GM21723 (cell line): ENCODE measurements around the gene HLA-DQB1.
A peak's percentile ranks its signal among the peaks of the same experiment; 100 is the strongest.
"Not testable (repeated sequence)": the region's sequence is repeated elsewhere in the genome, so short reads cannot be mapped to it uniquely, and the experiment has no call there.

Experiments used
- ATAC-seq: cut with Tn5 transposase; IDR thresholded peaks from one replicate; pipeline ENCODE4 v1.9.1; 2021; ENCODE audit warnings: mild to moderate bottlenecking, moderate library complexity; ENCODE audit not compliant: unreplicated experiment

Gene HLA-DQB1

DNA sequence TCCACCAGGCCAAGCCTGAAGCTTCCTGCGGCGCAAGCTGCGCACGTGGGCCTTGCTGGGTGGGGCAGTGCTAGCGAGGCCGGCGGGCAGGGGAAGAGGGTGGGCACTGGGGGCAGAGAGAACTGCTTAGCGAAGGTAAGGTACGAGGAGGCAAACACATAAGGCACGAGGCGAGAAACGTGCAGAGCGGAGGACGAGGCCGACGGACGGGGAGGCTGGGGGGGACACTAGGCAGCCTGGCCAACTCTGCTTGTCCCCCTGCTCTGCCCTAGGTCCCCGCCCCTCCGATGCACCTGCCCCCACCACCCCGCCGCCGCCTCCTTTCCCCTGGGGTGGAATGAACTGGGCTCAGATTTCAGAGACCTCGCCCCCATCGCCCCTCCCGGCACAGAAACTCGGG lies 2.1 kb downstream of the HLA-DQB1 start:
- no peak for ATAC-seq

GRCh38 chr6:32662836-32663235 lies 3.6 kb downstream of the HLA-DQB1 start:
- ATAC-seq = no peak

DNA sequence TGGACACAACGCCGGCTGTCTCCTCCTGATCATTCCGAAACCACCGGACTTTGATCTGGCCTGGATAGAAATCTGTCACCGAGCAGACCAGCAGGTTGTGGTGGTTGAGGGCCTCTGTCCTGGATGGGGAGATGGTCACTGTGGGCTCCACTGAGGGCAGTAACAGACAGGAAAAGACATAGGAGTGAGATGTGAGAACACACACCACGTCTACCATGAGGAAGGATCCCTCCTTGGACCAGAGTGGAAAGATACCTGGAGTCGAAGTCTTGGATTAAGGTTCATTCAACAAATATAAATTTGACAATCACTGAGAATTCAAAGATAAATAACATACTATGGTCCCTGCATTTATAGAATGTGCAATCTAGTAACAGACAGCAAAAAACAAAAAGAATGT lies 4.4 kb downstream of the HLA-DQB1 start:
- no peak for ATAC-seq

- peak; percentile 68 for ATAC-seq
Measured at GRCh38 chr6:32659856-32660595, 6.4 kb downstream of the HLA-DQB1 start.

DNA sequence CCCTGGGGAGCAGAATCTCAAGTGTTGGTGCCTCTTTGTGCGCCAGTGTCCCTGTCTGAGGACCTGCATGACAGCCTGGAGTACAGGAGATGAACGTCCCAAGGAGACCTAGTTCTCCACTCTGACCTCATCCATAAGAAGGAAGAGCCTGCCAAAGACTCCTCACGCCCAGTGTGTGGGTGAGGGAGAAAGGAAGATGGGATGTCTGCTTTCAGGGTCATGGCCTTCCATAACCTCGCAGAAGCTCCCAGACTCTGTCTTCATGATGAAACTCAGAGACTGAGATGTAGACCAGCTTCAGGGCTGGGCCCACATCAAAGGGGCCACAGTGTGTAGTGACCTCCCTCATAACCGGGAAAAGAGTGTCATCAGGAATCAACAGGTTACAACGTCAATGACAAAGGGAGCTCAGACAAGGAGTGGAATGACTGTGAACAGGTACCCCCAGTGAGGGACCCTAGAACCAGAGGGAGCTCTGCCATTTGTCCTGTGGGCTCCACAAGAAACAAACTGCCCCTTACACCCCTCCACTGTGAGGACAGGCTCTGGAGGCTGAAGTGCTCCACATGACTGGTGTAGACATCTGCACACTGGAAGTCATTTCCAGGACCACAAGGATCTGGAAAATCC lies 8.1 kb downstream of the HLA-DQB1 start:
- no peak for ATAC-seq

- ATAC-seq = not testable (repeated sequence)
Measured at GRCh38 chr6:32657819-32658218, 8.6 kb downstream of the HLA-DQB1 start.

GRCh38 chr6:32657329-32657728 lies 9.1 kb downstream of the HLA-DQB1 start:
- not testable (repeated sequence) for ATAC-seq

DNA sequence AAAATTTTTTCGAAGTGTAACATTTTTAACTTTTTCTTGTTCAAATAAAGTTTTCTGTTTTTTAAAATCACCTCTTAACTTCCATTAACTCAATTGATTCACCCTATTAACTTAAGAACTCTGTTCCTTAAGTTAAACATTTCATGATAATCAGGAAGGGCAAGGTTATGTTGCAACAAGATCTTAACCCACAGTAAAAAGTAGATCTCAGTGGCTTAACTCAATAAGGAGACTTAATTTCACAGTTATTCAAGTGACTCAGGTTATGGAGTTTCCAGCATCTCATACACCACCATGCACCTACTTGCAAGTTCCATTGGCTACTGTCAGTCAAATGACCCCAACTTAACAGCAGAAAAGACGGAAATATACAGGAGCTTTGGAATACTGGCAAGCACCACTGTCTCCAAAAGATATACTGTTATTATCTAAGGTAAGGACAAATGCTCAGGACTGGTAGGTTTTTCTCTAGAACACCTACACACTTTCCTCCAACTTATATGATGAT lies 11.2 kb downstream of the HLA-DQB1 start:
- ATAC-seq = no peak

GRCh38 chr6:32645047-32645703 lies 21.3 kb downstream of the HLA-DQB1 start:
- no peak for ATAC-seq

DNA sequence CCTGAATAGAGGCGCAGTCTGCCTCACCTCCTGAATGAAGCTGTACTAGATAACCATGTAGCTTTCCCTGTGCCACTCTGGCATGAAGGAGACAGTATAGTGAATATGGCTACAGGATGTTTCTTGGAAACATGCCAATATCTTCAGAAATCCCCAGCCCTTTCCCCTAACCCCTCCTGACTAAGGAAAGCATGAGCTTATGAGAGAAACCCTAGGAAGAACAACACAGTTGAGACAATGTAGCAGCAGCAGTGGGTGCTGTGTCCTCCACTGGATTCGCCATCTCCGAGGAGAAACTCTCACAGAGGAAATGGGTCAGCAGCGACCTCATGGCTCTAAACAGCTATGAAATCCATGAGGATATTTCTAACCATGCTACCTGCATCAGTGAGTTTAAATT lies 22.6 kb downstream of the HLA-DQB1 start:
- ATAC-seq = no peak

GRCh38 chr6:32642720-32643106 lies 23.7 kb downstream of the HLA-DQB1 start:
- ATAC-seq = no peak

- ATAC-seq = not testable (repeated sequence)
Measured at GRCh38 chr6:32641785-32642719, 24.4 kb downstream of the HLA-DQB1 start.

- ATAC-seq = no peak
Measured at GRCh38 chr6:32641122-32641521, 25.3 kb downstream of the HLA-DQB1 start.

DNA sequence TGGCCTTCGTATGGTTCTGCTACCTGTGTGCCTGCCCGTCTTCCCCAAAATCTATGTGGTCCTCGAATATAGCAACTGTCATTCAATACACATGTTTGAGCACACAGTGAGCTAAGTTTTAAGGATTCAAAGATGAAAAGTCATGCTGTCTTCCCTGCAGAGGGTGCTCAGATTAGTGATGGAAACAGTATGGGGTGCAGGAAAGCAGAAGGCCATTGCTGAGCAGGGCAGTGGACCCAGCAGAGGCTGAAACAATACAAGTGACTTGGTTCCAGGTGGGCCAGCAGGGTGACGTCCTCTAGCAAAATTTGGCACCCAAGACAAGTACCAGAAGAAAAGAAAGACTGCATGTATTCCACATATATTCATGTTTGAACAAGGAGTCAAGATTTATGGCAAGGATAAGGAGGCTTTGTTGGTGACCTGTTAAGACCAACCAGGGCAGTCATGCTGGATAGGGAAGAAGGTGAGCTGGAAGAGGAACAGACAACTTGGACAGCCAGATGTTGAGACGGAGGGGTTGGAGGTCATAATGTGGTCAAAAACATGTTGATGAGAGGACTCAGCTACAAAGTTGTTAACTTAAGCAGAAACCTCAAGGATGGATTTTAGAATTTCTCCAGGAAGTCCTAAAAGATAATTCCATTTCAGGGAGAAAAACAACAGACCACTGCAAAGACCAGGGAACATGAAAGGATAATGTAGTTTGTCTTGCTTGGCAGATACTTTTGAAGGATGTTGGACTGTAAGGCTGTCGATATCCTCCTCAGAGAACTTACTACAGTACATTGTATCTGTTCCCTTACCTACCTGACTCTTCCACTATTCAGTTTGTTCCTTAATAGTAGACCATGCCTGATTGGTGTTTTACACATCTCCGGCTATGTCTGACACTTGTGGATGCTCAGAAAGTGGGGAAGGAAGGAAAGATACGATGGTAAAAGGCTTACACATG lies 26.7 kb downstream of the HLA-DQB1 start:
- ATAC-seq = no peak

- ATAC-seq = no peak
Measured at GRCh38 chr6:32638532-32639219, 27.8 kb downstream of the HLA-DQB1 start.

DNA sequence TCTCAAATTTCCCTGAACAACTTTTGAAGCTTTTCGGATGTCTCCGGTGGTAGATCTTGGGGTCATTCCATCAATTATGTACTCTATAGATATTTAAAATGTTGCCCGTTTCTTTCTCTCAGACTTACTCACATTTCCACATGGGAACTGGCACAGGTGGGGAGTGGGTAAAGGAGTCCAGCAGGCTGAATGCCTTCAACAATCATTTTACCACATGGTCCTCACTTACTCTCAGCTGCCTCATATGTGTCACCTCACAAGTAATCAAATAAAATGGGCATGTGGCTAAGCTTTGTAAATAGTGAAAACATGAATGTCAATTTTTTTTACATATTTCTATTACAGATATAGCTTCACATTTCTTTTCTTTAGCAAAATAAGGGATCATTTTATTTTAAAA lies 28.6 kb downstream of the HLA-DQB1 start:
- ATAC-seq = no peak

DNA sequence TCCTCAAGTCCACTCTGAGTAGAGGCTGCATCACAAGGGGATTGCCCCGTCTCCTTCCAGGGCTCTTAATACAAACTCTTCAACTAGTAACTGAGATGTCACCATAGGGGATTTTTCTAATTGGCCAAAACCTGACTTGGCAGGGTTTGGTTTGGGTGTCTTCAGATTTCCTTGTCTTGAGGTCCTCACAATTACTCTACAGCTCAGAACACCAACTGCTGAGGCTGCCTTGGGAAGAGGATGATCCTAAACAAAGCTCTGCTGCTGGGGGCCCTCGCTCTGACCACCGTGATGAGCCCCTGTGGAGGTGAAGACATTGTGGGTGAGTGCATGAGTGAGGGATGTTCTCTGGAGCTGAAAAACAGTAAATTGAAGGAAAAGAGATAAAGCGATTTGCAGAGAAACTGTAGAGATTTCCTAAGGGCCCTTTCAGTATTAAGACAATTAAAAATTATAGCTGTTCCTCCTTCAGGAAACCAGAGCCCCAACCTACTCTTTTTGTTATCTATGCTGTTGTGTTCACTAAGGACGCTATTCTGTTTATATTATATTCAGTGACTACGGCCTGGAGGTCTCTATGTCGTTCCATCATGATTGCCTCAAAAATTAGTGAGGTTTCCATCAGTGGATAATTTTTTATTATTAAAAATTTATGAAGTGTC lies 29.1 kb downstream of the HLA-DQB1 start, which contains the start of gene HLA-DQA1:
TSS of gene HLA-DQA1 (plus strand) at position 188 of the 662 bp plus-strand sequence. CDS start at position 241, 53 bp downstream.
- peak; percentile 59 for ATAC-seq

DNA sequence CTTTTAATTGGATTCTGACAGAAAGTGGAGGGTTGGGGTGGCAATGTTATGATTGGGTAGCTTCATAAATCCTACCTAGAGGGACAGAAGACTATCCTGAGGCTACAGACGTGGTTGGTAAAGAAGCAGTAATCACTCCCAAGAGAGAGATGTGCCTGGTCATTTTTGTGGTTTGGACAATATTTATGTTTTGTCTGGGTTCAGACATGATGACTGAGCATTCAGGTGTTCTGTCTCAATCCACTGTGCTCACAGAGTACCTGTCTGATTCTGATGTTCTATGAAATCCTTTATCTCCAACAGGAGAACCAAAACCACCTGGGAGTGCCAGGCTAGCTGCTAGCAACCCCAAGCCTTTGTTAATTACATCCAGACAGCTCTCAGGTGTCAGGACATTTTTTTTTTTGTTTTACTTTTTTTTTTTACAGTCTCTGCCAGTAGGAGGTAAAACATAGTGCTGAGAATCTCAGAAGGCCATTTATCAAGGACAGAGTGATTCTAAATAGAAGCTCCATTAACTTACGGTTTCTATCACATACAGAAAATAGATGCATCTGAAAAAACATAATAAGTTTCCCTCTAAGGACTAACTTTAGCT lies 30.8 kb downstream of the HLA-DQB1 start:
- no peak for ATAC-seq
